GM10248 (cell line): ENCODE results near the gene ARID5B.

ENCODE experiments used
- CTCF ChIA-PET: fragments of 300-600 bp; sonication (Branson Sonifier 250); formaldehyde crosslinking; extraction: SDS; loops from one replicate; lab custom pipeline; 2021; ENCODE audit warnings: antibody characterized with exemption; lab: Yijun Ruan, JAX
- POLR2A ChIA-PET: fragments of 350-650 bp; sonication (Branson Sonifier 250); formaldehyde crosslinking; extraction: SDS; loops from one replicate; lab custom pipeline; 2020; ENCODE audit warnings: antibody characterized with exemption; lab: Yijun Ruan, JAX
- DNase-seq: peaks from one replicate; pipeline ENCODE4 v3.0.0; 2012; ENCODE audit errors: extremely low spot score
- CTCF ChIP-seq: IDR thresholded peaks from 2 replicates; pipeline ENCODE4 v1.5.1; 2012; ENCODE audit warnings: mild to moderate bottlenecking, low read depth; ENCODE audit errors: extremely low read depth, missing control alignments, control extremely low read depth

Gene ARID5B

GRCh38 chr10:62088786-62089185 lies 187.3 kb downstream of the ARID5B start:
- ChIA-PET POLR2A (no interaction called here), CTCF (interaction anchor here (1.1 to 1.3 kb wide), 3 partner anchors 9 to 48 kb away, joined by 3 to 4 read pairs (median 4); no protein-coding TSS in a partner anchor)
- no peak for DNase-seq
- TF ChIP-seq CTCF = no peak

GRCh38 chr10:62092301-62093030 lies 191.0 kb downstream of the ARID5B start:
- no peak for TF ChIP-seq CTCF
- DNase-seq = no peak
- POLR2A ChIA-PET = no interaction called here
- CTCF ChIA-PET = interaction anchor here (0.9 to 1.2 kb wide), 3 partner anchors 10 to 108 kb away, joined by 3 read pairs; no protein-coding TSS in a partner anchor

- no peak for TF ChIP-seq CTCF
- POLR2A ChIA-PET = no interaction called here
Observed at GRCh38 chr10:62093863-62094291, 192.4 kb downstream of the ARID5B start.

GRCh38 chr10:62095181-62096122 lies 194.0 kb downstream of the ARID5B start:
- no peak for DNase-seq
- CTCF ChIA-PET = interaction anchor here (1.3 kb wide), 1 partner anchor 17 kb away, joined by 3 read pairs; no protein-coding TSS in a partner anchor
- TF ChIP-seq CTCF = no peak
- POLR2A ChIA-PET = no interaction called here

More at GRCh38 chr10:62093863-62094291, 192.4 kb downstream of the ARID5B start:
- DNase-seq = no peak
- CTCF ChIA-PET = no interaction called here

GRCh38 chr10:62096256-62096933 lies 194.9 kb downstream of the ARID5B start:
- CTCF ChIA-PET = interaction anchor here (0.6 to 1.3 kb wide), 3 partner anchors 18 to 149 kb away, joined by 3 read pairs; no protein-coding TSS in a partner anchor
- POLR2A ChIA-PET = no interaction called here
- no peak for DNase-seq
- no peak for TF ChIP-seq CTCF
